ENCODE measurements around the gene PLXNB1.
"Not testable (repeated sequence)": the region's sequence is repeated elsewhere in the genome, so short reads cannot be mapped to it uniquely, and the experiment has no call there.

Gene PLXNB1

DNA sequence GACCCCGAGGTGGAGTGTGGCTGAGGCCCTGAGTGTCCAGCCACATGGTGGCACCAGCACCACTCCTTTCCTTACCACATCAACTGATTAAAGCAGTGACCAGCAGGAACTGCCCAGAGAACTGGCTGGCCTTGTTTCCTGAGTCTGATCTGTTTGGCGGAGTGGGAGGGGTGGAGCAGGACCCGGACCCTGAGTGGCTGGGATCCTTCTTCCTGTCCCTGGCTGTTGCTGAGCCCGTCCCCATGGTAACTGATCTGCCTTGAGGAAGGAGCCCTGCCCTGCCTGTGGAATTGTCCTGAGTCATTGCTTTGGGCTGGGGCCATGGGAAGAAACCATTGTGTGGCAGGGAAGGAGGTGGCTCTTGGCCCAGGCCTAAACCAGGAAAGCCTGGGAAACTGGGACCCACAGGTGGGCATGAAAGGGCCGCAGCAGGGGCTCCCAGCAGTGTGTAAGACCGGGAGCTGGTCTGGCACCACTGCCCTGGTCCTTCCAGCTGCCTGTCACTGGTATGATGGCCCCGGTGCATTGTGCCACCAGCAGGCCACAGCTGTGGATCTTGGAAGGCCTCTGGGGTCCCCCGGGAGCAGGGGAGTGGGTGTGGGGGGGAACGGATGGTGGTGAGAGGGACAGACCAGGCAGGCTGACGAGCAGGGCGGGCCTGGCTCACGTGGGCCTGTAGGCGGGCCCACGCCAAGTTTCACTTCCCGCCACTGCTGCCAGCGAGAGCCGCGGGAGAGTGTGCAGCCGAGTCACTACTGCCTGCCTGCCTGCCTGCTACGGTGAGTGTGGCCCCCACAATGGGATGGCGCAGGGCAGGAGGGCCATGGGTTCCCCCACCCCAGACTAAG lies 35.9 kb upstream of the PLXNB1 start:
- peak; percentile 51 to 94 (median 79) for DNase-seq

GRCh38 chr3:48465237-48465530 lies 35.3 kb upstream of the PLXNB1 start:
- no peak for DNase-seq

GRCh38 chr3:48464713-48465221 lies 34.9 kb upstream of the PLXNB1 start:
- no peak for DNase-seq

GRCh38 chr3:48463703-48464102 lies 33.8 kb upstream of the PLXNB1 start:
- no peak for DNase-seq

DNA sequence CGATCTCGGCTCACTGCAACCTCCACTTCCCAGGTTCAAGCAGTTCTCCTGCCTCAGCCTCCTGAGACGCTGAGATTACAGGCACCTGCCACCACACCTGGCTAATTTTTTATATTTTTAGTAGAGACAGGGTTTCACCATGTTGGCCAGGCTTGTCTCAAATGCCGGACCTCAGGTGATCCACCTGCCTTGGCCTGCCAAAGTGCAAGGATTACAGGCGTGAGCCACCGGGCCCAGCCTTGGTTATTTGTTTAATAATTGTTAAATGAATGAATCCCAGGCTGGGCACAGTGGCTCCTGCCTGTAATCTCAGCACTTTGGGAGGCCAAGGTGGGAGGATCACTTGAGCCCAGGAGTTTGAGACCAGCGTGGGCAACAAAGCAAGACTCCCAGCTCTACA lies 31.9 kb upstream of the PLXNB1 start:
- DNase-seq = not testable (repeated sequence)

DNA sequence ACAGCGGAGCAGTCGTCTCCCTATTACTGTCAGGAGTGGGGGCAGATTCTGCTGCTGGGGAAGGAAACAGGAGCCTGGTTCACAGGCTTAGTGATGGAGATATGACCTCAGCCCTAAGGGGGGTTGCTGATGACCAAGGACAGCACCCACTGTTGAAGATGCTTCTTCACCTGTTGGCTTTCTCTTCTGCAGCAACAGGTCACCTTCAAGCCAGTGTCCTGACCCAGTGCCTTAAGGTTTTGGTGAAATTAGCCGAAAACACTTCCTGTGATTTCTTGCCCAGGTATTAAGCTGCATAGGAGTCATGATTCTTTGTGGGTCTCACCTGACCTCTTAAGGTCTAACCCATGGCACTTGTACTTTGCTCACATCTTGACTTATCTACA lies 30.6 kb upstream of the PLXNB1 start:
- no peak for DNase-seq

GRCh38 chr3:48459773-48460516 lies 30.1 kb upstream of the PLXNB1 start:
- DNase-seq = no peak

- DNase-seq = no peak
These were observed 29.4 kb upstream of the PLXNB1 start for GRCh38 chr3:48459331-48459730.

DNA sequence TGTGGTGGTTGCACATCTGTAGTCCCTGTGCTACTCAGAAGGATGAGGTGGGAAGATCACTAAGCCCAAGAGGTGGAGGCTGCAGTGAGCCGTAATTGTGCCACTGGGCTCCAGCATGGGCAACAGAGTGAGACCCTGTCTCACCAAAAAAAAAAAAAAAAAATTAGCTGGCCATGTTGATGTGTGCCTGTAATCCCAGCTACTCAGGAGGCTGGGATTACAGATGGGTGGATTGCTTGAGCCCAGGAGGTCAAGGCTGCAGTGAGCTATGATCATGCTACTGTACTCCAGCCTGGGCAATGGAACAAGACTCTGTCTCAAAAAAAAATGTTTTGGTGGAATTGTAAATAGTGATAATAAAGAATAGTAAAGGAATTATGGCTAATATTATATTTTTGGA lies 26.6 kb upstream of the PLXNB1 start:
- no peak for DNase-seq

GRCh38 chr3:48451270-48451669 lies 21.4 kb upstream of the PLXNB1 start:
- DNase-seq = peak in 1 of 3 experiments; percentile 77

- peak; percentile 78 to 84 (median 84) for DNase-seq
These were observed 16.7 kb upstream of the PLXNB1 start, which contains the start of gene ATRIP for GRCh38 chr3:48446425-48447193. TSS of gene ATRIP (plus strand) at chr3:48446737. CDS start at chr3:48446846, 109 bp downstream.

GRCh38 chr3:48446043-48446424 lies 16.1 kb upstream of the PLXNB1 start:
- DNase-seq = no peak

DNA sequence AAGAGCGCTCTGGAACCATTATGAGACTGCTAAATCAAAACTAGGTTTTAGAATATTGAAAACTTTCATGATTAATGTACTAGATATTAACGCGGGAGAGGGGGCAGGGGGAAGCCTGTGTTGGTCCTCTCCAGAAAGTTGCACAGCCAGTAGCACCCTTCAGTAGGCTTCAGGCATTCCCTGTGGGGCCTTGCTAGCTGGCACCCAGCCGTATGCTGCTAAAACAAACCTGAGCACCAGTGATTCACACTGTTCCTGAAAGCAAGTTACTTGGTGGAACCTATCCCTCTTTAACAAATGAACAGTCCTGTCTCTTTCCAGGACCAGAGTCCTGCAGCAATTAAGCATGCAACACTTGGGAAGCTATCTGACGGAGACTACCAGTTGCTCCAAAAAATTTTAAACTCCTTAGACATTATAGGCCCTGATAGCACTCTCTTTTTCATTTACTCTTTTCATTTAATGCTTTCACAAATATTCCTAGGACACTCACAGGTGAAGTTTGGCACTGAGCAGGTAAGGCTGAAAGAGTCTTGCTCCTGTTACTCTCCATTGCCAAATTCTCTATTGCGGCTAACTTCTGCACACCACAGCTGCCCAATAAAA lies 15.5 kb upstream of the PLXNB1 start:
- no peak for DNase-seq

DNA sequence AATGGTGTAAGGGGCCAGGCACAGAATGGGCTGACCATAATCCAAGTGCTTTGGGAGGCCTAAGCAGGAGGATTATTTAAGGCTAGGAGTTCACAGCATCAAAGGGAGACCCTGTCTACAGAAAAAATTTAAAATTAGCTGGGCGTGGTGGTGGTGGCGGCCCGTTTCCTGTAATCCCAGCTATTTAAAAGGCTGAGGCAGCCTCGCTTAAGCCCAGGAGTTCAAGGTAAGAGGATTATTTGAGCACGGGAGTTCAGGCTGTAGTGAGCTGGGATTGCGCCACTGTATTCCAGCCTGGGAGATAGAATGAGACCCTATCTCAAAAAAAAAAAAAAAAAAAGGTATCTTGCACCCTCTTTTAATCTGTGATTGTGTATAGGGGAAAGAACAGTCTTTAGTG lies 12.1 kb upstream of the PLXNB1 start:
- DNase-seq = no peak

DNA sequence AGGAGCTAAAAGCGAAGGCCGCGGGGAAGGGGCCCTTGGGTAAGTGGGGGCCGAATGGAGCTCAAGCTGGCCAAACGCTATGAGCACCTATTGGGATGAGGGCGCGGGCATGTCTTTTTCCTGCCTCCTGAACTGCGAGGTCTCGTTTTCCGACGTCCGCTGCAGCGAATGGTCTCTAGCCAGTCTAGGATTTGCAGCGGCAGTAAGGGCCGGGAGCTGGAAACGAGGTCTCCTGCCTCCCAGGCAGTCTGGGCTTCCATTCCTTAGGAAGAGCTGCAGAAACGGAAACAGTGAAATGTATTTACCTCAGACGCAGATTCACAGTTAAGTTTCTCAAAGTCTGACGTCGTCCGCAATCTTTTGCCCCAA lies 10.7 kb upstream of the PLXNB1 start:
- DNase-seq = peak in 1 of 3 experiments; percentile 53

- DNase-seq = peak; percentile 91 to 96 (median 93)
These were observed 10.1 kb upstream of the PLXNB1 start, which contains the start of the genes CCDC51 and TMA7 for GRCh38 chr3:48439820-48440589. TSS of gene CCDC51 (minus strand) at chr3:48440119. CDS start at chr3:48435128, 4,991 bp downstream. TSS of gene TMA7 (plus strand) at chr3:48440257. CDS start at chr3:48440297, 40 bp downstream.

DNA sequence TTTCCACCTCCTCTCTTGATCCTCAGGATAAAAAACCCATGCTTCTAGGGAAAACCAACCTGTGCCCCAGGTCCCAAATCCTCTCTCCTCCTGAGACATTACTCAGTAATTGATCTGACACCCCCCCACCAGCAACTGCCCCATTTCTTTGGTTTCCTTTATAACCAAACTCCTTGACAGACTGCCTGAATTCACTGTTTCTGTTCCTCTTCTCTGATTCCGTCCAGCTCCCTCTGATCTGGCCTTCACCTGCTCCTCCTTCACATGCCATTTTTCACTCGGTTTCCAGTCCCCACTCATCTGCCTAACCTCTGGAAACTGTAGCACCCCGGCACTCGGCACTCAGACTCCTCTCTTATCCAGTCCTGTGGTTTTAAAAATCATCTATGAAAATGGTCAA lies 7.9 kb upstream of the PLXNB1 start:
- no peak for DNase-seq

GRCh38 chr3:48436855-48437254 lies 7.0 kb upstream of the PLXNB1 start:
- no peak for DNase-seq

- no peak for DNase-seq
These were observed 6.5 kb upstream of the PLXNB1 start for GRCh38 chr3:48436477-48436787.

DNA sequence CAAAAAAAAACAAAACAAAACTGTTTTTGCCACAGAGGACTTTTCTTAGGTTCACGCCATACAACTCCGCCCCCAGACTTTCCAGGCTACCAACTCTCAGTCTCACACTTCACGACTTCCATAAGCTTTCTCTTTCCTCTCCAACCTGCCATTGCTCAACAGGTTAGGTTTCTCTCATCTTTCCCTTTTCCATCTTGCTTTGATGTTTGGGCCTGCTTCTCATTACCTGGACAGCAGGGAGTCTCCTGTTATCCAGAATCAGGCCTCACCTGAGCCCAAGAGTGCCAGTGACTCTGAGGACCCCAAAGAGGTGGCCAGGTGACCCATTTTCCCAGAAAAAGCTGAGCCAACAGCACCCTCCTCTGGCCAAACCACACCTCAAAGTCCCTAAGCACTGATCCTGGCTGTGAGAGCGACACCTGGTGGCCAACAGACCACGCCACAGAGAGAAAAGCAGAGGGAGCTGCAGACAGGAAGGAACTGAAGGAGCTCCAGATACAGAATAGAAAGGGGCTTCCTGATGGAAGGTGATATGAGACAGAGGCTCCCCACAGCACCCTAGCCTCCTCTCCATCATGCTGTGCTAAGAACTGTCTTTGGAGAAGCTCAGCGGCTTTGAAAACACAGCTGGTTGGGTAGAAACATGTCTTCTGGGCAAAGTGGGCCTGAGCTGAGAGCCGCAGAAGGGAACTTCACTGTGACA lies 6.0 kb upstream of the PLXNB1 start:
- DNase-seq = peak; percentile 52 to 84 (median 67)

DNA sequence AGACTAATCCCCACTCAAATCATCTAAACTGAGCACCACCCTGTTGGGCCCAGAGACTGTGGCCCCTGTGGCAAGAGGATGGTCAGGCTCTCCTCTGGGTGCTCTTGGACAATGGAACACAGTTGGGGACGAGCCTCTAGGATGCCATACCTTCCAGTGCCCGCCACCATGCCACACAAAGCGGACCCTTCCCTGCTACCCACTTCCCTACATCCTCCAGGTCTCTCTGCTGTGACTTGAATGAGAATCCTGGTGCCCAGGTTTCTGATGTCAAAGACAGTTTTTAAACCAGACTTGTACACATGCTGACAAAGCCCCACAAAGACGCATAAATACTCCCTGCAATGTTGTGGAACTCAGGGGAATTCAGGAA lies 5.3 kb upstream of the PLXNB1 start:
- no peak for DNase-seq
